Natural killer cell (primary cell): ENCODE results near the gene NOTCH3. TPM values are rescaled to one million over a fixed set of nuclear protein-coding genes. Genes with fewer than 3 reads are reported as not detected.

ENCODE experiments used
- ATAC-seq, 3 donors: fragments of 150-1000 bp in 2 of 3; fragments of 200-7000 bp in 1 of 3; cut with Tn5 transposase; 1 replicate in 1 of 3; 2 replicates in 2 of 3; pipeline ENCODE4 v1.10.0; 2021; ENCODE audit warnings: mild to moderate bottlenecking in 2 of 3, moderate library complexity in 2 of 3
- DNase-seq, 2 donors: peaks; one replicate each; pipeline versions ENCODE4 v3.0.0 to v3.0.0-alpha.2; 2013 to 2021; ENCODE audit warnings: mixed read lengths in 1 of 2
- H3K27ac ChIP-seq: one replicate; pipeline ENCODE4 v1.5.1; 2013; ENCODE audit warnings: mild to moderate bottlenecking, low read length
- H3K27me3 ChIP-seq: one replicate; pipeline ENCODE4 v1.6.1; 2013; ENCODE audit warnings: low read length; ENCODE audit not compliant: control insufficient read depth, insufficient read depth
- H3K36me3 ChIP-seq: one replicate; pipeline ENCODE4 v1.6.1; 2013; ENCODE audit warnings: low read length; ENCODE audit not compliant: control insufficient read depth, insufficient read depth
- H3K4me1 ChIP-seq: one replicate; pipeline ENCODE4 v1.6.1; 2013; ENCODE audit warnings: low read length; ENCODE audit not compliant: control insufficient read depth, insufficient read depth
- H3K4me3 ChIP-seq: one replicate; pipeline ENCODE4 v1.5.1; 2013; ENCODE audit warnings: low read length
- H3K9me3 ChIP-seq: one replicate; pipeline ENCODE4 v1.6.1; 2013; ENCODE audit warnings: low read length; ENCODE audit not compliant: control insufficient read depth, insufficient read depth
- H3K27ac Mint-ChIP-seq, 2 donors: one replicate each; pipeline ENCODE4 v1.8.0; 2022; ENCODE audit warnings: mild to moderate bottlenecking in 2 of 2, mixed read lengths in 2 of 2, moderate library complexity in 1 of 2
- H3K27me3 Mint-ChIP-seq, 2 donors: one replicate each; pipeline ENCODE4 v1.8.0; 2022; ENCODE audit warnings: low read depth in 2 of 2, mixed read lengths in 2 of 2
- H3K36me3 Mint-ChIP-seq: one replicate; pipeline ENCODE4 v1.8.0; 2022; ENCODE audit warnings: mixed read lengths
- H3K4me1 Mint-ChIP-seq, 2 donors: one replicate each; pipeline ENCODE4 v1.8.0; 2022; ENCODE audit warnings: mixed read lengths in 2 of 2
- H3K4me3 Mint-ChIP-seq: one replicate; pipeline ENCODE4 v1.8.0; 2022; ENCODE audit warnings: mild to moderate bottlenecking, moderate library complexity, mixed read lengths
- H3K9me3 Mint-ChIP-seq, 2 donors: one replicate each; pipeline ENCODE4 v1.8.0; 2022; ENCODE audit warnings: mixed read lengths in 2 of 2
- CTCF ChIP-seq: fragments of 200-600 bp; IDR thresholded peaks from one replicate; pipeline ENCODE4 v1.8.0; 2022; ENCODE audit warnings: antibody characterized with exemption
- WGBS: methylation state at CpG from one replicate; pipeline ENCODE4 v1.1.7; 2013; ENCODE audit warnings: missing lambda C conversion rate; ENCODE audit not compliant: insufficient coverage; 5-methylcytosine and 5-hydroxymethylcytosine counted together
- intact Hi-C: fragments of 100-400 bp; cut with micrococcal nuclease; formaldehyde crosslinking; loops from one replicate; pipeline ENCODE4 v1.14.2; 2022
- total RNA-seq, 4 donors: library from RNA; stranded (reverse); fragments of 120-200 nt in 1 of 4; gene quantifications; one replicate each; pipeline versions ENCODE4 v1.2.3 to v1.2.4, GENCODE V29; 2013 to 2022

Gene NOTCH3
- total RNA-seq, 3 donors from 2014 or later (not counting 1 experiment from before 2014, with no cell fraction given) = 0.25 to 0.26 TPM; not detected in 1

GRCh38 chr19:15201374-15202023 is 704 bp upstream of the NOTCH3 start:
- no peak for TF ChIP-seq CTCF
- Histone ChIP-seq H3K27ac (no peak overlapping the region), H3K36me3 (no peaks in the 10 kb centered on the region), H3K4me3 (no peak overlapping the region), H3K9me3 (no peaks in the 10 kb centered on the region), H3K27me3 (peaks cover 5% of the 10 kb centered on the region), H3K4me1 (peaks cover 6% of the 10 kb centered on the region)
- peaks cover 27 to 43% of the 10 kb centered on the region in 2 donors for H3K27me3 Mint-ChIP-seq
- no peaks in the 10 kb centered on the region for H3K36me3 Mint-ChIP-seq
- 91% methylated on average over 18 of the region's 18 CpGs for WGBS
- DNase-seq (no peak), ATAC-seq (peak; percentile 45 to 61 (median 52))
- H3K4me3 Mint-ChIP-seq = peak overlapping the region; percentile 9
- no peak overlapping the region for H3K27ac Mint-ChIP-seq
- intact Hi-C loops = no loop called here
- H3K9me3 Mint-ChIP-seq = no peaks in the 10 kb centered on the region
- peaks cover 5% of the 10 kb centered on the region in 2 donors for H3K4me1 Mint-ChIP-seq

GRCh38 chr19:15199661-15200552 is 888 bp downstream of the NOTCH3 start:
- no peak for TF ChIP-seq CTCF

GRCh38 chr19:15198951-15199660 is 1.7 kb downstream of the NOTCH3 start:
- Mint-ChIP-seq H3K36me3 (no peaks in the 10 kb centered on the region), H3K27me3 (peaks cover 32 to 58% of the 10 kb centered on the region in 2 donors), H3K27ac (no peak overlapping the region), H3K4me1 (peaks cover 10 to 11% of the 10 kb centered on the region in 2 donors), H3K9me3 (no peaks in the 10 kb centered on the region), H3K4me3 (peak overlapping the region; percentile 10)
- TF ChIP-seq CTCF = no peak
- 90% methylated on average over 15 of the region's 15 CpGs for WGBS
- H3K27me3 ChIP-seq = peaks cover 17% of the 10 kb centered on the region
- no peaks in the 10 kb centered on the region for H3K9me3 ChIP-seq
- peaks cover 10% of the 10 kb centered on the region for H3K4me1 ChIP-seq
- DNase-seq = no peak
- H3K4me3 ChIP-seq = no peak overlapping the region
- intact Hi-C loops = no loop called here
- no peak overlapping the region for H3K27ac ChIP-seq
- H3K36me3 ChIP-seq = no peaks in the 10 kb centered on the region
- ATAC-seq = no peak

More at GRCh38 chr19:15199661-15200552, 888 bp downstream of the NOTCH3 start:
- DNase-seq (no peak), ATAC-seq (no peak)
- intact Hi-C loops = no loop called here
- no peak overlapping the region for H3K27ac Mint-ChIP-seq
- H3K27me3 ChIP-seq = peaks cover 16% of the 10 kb centered on the region
- peaks cover 9% of the 10 kb centered on the region for H3K4me1 ChIP-seq
- no peaks in the 10 kb centered on the region for H3K36me3 Mint-ChIP-seq
- H3K4me3 Mint-ChIP-seq = no peak overlapping the region
- H3K27me3 Mint-ChIP-seq = peaks cover 29 to 50% of the 10 kb centered on the region in 2 donors
- H3K4me1 Mint-ChIP-seq = peaks cover 5 to 6% of the 10 kb centered on the region in 2 donors
- 15% methylated on average over 74 of the region's 82 CpGs for WGBS
- H3K4me3 ChIP-seq = no peak overlapping the region
- H3K9me3 ChIP-seq = no peaks in the 10 kb centered on the region
- no peaks in the 10 kb centered on the region for H3K9me3 Mint-ChIP-seq
- no peak overlapping the region for H3K27ac ChIP-seq
- H3K36me3 ChIP-seq = no peaks in the 10 kb centered on the region
